GM23338 (cell line): ENCODE data around the gene MADCAM1. TPM values are rescaled to one million over a fixed set of nuclear protein-coding genes. Genes with fewer than 3 reads are reported as not detected.

Experiments used
- ATAC-seq: fragments of 200-7000 bp; cut with Tn5 transposase; 3 replicates; pipeline ENCODE4 v1.9.1; 2020
- DNase-seq: peaks from one replicate; pipeline ENCODE4 v3.0.0-alpha.2; 2015; ENCODE audit warnings: low spot score
- H2AFZ ChIP-seq: fragments of 200-600 bp; sonication (generic); 2 replicates; pipeline ENCODE4 v1.8.0; 2016; ENCODE audit warnings: antibody characterized with exemption, mild to moderate bottlenecking, moderate library complexity
- H3F3A ChIP-seq: fragments of 200-600 bp; sonication (generic); replicated peaks from 2 replicates; pipeline ENCODE4 v1.8.0; 2017; ENCODE audit warnings: antibody characterized with exemption, mixed run types, low read depth
- H3K27ac ChIP-seq: fragments of 200-600 bp; sonication (generic); 2 replicates; pipeline ENCODE4 v1.6.1; 2016; ENCODE audit warnings: low read depth
- H3K27me3 ChIP-seq: fragments of 200-600 bp; sonication (generic); 2 replicates; pipeline ENCODE4 v1.8.0; 2016; ENCODE audit warnings: mild to moderate bottlenecking, mixed run types, moderate library complexity; ENCODE audit not compliant: insufficient read depth
- H3K36me3 ChIP-seq: fragments of 200-600 bp; sonication (generic); 2 replicates; pipeline ENCODE4 v1.8.0; 2016; ENCODE audit warnings: mild to moderate bottlenecking; ENCODE audit not compliant: insufficient read depth
- H3K4me1 ChIP-seq: fragments of 200-600 bp; sonication (generic); 2 replicates; pipeline ENCODE4 v1.8.0; 2016; ENCODE audit warnings: mild to moderate bottlenecking, moderate library complexity; ENCODE audit not compliant: insufficient read depth
- H3K4me2 ChIP-seq: fragments of 200-600 bp; sonication (generic); 2 replicates; pipeline ENCODE4 v1.7.1; 2017; ENCODE audit warnings: mixed run types
- H3K4me3 ChIP-seq: fragments of 200-600 bp; sonication (generic); 2 replicates; pipeline ENCODE4 v1.6.1; 2016; ENCODE audit warnings: mixed run types
- H3K79me2 ChIP-seq: fragments of 200-600 bp; sonication (generic); replicated peaks from 2 replicates; pipeline ENCODE4 v1.8.0; 2017; ENCODE audit warnings: mild to moderate bottlenecking; ENCODE audit not compliant: insufficient read depth
- H3K9me2 ChIP-seq: fragments of 200-600 bp; sonication (generic); 2 replicates; pipeline ENCODE4 v1.8.0; 2017; ENCODE audit not compliant: insufficient read depth
- H4K20me1 ChIP-seq: fragments of 200-600 bp; sonication (generic); replicated peaks from 2 replicates; pipeline ENCODE4 v1.8.0; 2017; ENCODE audit warnings: mild to moderate bottlenecking; ENCODE audit not compliant: insufficient read depth
- H3K27ac Mint-ChIP-seq: 2 replicates; pipeline ENCODE4 v1.8.0; 2020; ENCODE audit warnings: inconsistent platforms, mild to moderate bottlenecking, moderate library complexity, mixed read lengths
- H3K27me3 Mint-ChIP-seq: 3 replicates; pipeline ENCODE4 v1.8.0; 2022; ENCODE audit warnings: low read depth, mild to moderate bottlenecking, moderate library complexity, mixed read lengths, inconsistent platforms; ENCODE audit not compliant: insufficient read depth, poor library complexity
- H3K36me3 Mint-ChIP-seq: 3 replicates; pipeline ENCODE4 v1.8.0; 2021; ENCODE audit warnings: low read depth, mild to moderate bottlenecking, inconsistent platforms, moderate library complexity, mixed read lengths
- H3K4me1 Mint-ChIP-seq: 3 replicates; pipeline ENCODE4 v1.8.0; 2020; ENCODE audit warnings: mild to moderate bottlenecking, inconsistent platforms, mixed read lengths
- H3K4me3 Mint-ChIP-seq: 3 replicates; pipeline ENCODE4 v1.8.0; 2021; ENCODE audit warnings: moderate library complexity, mild to moderate bottlenecking, inconsistent platforms, mixed read lengths
- H3K9me3 Mint-ChIP-seq: 3 replicates; pipeline ENCODE4 v1.8.0; 2020; ENCODE audit warnings: moderate library complexity, mild to moderate bottlenecking, inconsistent platforms, mixed read lengths
- CREB1 ChIP-seq: fragments of 250-450 bp; sonication (Bioruptor Pico); IDR thresholded peaks from 2 replicates; pipeline ENCODE4 v1.5.0; 2020; ENCODE audit warnings: low read depth, mild to moderate bottlenecking, moderate library complexity
- JUNB ChIP-seq: IDR thresholded peaks from one replicate; pipeline ENCODE4 v1.6.1; 2016; ENCODE audit warnings: antibody characterized with exemption; ENCODE audit not compliant: unreplicated experiment
- NANOG ChIP-seq: IDR thresholded peaks from 2 replicates; pipeline ENCODE4 v1.6.1; 2016; ENCODE audit warnings: antibody characterized with exemption, borderline replicate concordance
- STAT1 ChIP-seq: IDR thresholded peaks from one replicate; pipeline ENCODE4 v1.6.1; 2016; ENCODE audit warnings: antibody characterized with exemption; ENCODE audit not compliant: unreplicated experiment
- polyA plus RNA-seq: library from polyadenylated mRNA; unstranded; fragments of >200 nt; fragmentation: Nextera tagmentation; extraction: Ambion mirVana; gene quantifications from 2 replicates; pipeline ENCODE4 v1.2.1, GENCODE V29; 2016
- total RNA-seq: library from RNA; depleted of rRNA; stranded (reverse); fragments of >200 nt; shearing (Covaris generic); gene quantifications from 2 replicates; pipeline ENCODE4 v1.2.3, GENCODE V29; 2014
- TF ChIP-seq, protein P1 (sequence below): fragments of 250-450 bp; sonication (Bioruptor Pico); IDR thresholded peaks from 2 replicates; pipeline ENCODE4 v1.5.0; 2020; ENCODE audit warnings: mild to moderate bottlenecking, moderate library complexity

Gene MADCAM1
- total and polyA plus RNA-seq, 2 experiments from 2014 or later = 2.1 to 2.5 TPM

DNA sequence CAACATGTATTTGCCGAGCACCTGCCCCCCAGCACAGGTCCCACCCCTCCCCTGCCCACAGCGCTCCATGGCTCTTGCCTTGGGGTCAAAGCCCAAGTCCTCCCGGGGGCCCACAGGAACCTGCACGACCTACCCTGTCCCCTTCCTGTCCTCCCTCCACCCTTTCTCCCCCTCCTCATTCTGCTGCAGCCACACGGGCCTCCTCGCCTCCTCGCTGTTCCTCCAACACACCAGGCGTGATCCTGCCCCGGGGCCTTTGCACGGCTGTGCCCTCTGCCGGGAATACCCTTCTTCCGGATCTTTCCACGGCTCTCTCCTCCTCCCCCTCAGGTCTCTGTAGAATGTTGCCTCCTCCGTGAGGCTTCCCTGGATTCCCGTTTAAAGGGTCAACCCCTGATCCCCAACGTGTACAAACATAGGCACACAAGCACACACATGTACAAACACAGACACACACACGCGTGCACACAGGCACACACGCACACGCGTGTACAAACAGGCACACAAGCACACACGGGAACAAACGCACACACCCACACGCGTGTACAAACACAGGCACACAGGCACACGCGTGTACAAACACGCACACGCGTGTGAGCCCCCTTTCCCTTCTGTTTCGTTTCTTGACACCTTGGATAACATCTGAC is 2.8 kb downstream of the MADCAM1 start:
- no peak overlapping the region for H3K27ac Mint-ChIP-seq
- TF ChIP-seq CREB1 (CRISPR knock-in tag) (no peak), STAT1 (no peak), JUNB (no peak)
- no peaks in the 10 kb centered on the region; the same call in 1 of the 2 replicates for H3F3A ChIP-seq
- ATAC-seq (no peak), DNase-seq (no peak)
- H3K27me3 Mint-ChIP-seq = peaks cover 38% of the 10 kb centered on the region
- H3K9me3 Mint-ChIP-seq = peaks cover 7% of the 10 kb centered on the region; the same call in 2 of the 3 replicates
- no peak overlapping the region for H2AFZ ChIP-seq
- no peak overlapping the region for H3K4me3 ChIP-seq
- no peaks in the 10 kb centered on the region for H3K79me2 ChIP-seq
- H3K27ac ChIP-seq = no peak overlapping the region
- H3K4me3 Mint-ChIP-seq = peak overlapping the region; percentile 53; the same call in 2 of the 3 replicates
- H4K20me1 ChIP-seq = no peaks in the 10 kb centered on the region
- H3K27me3 ChIP-seq = peaks cover 42% of the 10 kb centered on the region
- H3K4me1 Mint-ChIP-seq = peaks cover 5% of the 10 kb centered on the region
- no peaks in the 10 kb centered on the region for H3K9me2 ChIP-seq
- no peaks in the 10 kb centered on the region for H3K36me3 ChIP-seq
- peaks cover 2% of the 10 kb centered on the region; the same call in 2 of the 3 replicates for H3K36me3 Mint-ChIP-seq
- no peaks in the 10 kb centered on the region for H3K4me1 ChIP-seq
- no peak overlapping the region for H3K4me2 ChIP-seq

DNA sequence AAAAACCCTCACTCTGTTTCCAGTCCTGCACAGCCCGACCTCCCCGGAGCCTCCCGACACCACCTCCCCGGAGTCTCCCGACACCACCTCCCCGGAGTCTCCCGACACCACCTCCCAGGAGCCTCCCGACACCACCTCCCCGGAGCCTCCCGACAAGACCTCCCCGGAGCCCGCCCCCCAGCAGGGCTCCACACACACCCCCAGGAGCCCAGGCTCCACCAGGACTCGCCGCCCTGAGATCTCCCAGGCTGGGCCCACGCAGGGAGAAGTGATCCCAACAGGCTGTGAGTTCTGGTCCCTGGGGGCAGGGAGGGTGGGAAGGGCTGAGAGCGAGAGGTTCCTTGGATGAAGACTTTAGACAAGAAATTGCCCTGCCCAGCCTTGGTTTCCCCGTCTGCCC is 5.4 kb downstream of the MADCAM1 start:
- no peak for DNase-seq
- H3K36me3 Mint-ChIP-seq = peaks cover 2% of the 10 kb centered on the region; the same call in 2 of the 3 replicates

More for the DNA sequence above, 5.4 kb downstream of the MADCAM1 start:
- H3K27me3 ChIP-seq = peaks cover 37% of the 10 kb centered on the region
- no peak for TF ChIP-seq JUNB
- no peak for TF ChIP-seq NANOG
- TF ChIP-seq, protein P1, sequence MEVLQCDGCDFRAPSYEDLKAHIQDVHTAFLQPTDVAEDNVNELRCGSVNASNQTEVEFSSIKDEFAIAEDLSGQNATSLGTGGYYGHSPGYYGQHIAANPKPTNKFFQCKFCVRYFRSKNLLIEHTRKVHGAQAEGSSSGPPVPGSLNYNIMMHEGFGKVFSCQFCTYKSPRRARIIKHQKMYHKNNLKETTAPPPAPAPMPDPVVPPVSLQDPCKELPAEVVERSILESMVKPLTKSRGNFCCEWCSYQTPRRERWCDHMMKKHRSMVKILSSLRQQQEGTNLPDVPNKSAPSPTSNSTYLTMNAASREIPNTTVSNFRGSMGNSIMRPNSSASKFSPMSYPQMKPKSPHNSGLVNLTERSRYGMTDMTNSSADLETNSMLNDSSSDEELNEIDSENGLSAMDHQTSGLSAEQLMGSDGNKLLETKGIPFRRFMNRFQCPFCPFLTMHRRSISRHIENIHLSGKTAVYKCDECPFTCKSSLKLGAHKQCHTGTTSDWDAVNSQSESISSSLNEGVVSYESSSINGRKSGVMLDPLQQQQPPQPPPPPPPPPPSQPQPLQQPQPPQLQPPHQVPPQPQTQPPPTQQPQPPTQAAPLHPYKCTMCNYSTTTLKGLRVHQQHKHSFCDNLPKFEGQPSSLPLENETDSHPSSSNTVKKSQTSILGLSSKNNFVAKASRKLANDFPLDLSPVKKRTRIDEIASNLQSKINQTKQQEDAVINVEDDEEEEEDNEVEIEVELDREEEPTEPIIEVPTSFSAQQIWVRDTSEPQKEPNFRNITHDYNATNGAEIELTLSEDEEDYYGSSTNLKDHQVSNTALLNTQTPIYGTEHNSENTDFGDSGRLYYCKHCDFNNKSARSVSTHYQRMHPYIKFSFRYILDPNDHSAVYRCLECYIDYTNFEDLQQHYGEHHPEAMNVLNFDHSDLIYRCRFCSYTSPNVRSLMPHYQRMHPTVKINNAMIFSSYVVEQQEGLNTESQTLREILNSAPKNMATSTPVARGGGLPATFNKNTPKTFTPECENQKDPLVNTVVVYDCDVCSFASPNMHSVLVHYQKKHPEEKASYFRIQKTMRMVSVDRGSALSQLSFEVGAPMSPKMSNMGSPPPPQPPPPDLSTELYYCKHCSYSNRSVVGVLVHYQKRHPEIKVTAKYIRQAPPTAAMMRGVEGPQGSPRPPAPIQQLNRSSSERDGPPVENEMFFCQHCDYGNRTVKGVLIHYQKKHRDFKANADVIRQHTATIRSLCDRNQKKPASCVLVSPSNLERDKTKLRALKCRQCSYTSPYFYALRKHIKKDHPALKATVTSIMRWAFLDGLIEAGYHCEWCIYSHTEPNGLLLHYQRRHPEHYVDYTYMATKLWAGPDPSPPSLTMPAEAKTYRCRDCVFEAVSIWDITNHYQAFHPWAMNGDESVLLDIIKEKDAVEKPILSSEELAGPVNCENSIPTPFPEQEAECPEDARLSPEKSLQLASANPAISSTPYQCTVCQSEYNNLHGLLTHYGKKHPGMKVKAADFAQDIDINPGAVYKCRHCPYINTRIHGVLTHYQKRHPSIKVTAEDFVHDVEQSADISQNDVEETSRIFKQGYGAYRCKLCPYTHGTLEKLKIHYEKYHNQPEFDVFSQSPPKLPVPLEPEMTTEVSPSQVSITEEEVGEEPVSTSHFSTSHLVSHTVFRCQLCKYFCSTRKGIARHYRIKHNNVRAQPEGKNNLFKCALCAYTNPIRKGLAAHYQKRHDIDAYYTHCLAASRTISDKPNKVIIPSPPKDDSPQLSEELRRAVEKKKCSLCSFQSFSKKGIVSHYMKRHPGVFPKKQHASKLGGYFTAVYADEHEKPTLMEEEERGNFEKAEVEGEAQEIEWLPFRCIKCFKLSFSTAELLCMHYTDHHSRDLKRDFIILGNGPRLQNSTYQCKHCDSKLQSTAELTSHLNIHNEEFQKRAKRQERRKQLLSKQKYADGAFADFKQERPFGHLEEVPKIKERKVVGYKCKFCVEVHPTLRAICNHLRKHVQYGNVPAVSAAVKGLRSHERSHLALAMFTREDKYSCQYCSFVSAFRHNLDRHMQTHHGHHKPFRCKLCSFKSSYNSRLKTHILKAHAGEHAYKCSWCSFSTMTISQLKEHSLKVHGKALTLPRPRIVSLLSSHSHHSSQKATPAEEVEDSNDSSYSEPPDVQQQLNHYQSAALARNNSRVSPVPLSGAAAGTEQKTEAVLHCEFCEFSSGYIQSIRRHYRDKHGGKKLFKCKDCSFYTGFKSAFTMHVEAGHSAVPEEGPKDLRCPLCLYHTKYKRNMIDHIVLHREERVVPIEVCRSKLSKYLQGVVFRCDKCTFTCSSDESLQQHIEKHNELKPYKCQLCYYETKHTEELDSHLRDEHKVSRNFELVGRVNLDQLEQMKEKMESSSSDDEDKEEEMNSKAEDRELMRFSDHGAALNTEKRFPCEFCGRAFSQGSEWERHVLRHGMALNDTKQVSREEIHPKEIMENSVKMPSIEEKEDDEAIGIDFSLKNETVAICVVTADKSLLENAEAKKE (CRISPR knock-in tag) = no peak
- Mint-ChIP-seq H3K4me1 (peaks cover 6% of the 10 kb centered on the region), H3K4me3 (no peak overlapping the region), H3K9me3 (peaks cover 9% of the 10 kb centered on the region; the same call in 2 of the 3 replicates), H3K27ac (no peak overlapping the region), H3K27me3 (peaks cover 29% of the 10 kb centered on the region)
- no peak overlapping the region for H3K4me2 ChIP-seq
- H3F3A ChIP-seq = peaks cover 4% of the 10 kb centered on the region; the same call in 1 of the 2 replicates
- H2AFZ ChIP-seq = no peak overlapping the region
- H3K79me2 ChIP-seq = no peaks in the 10 kb centered on the region
- no peak overlapping the region for H3K4me3 ChIP-seq
- no peak for ATAC-seq
- peaks cover 9% of the 10 kb centered on the region; the same call in 1 of the 2 replicates for H3K4me1 ChIP-seq
- no peaks in the 10 kb centered on the region for H3K9me2 ChIP-seq
- no peaks in the 10 kb centered on the region for H3K36me3 ChIP-seq
- H3K27ac ChIP-seq = no peak overlapping the region
- H4K20me1 ChIP-seq = no peaks in the 10 kb centered on the region
